GM18519 (cell line): ENCODE results near the gene ZNRF4.
"Not testable (repeated sequence)": the region's sequence is repeated elsewhere in the genome, so short reads cannot be mapped to it uniquely, and the experiment has no call there.

Experiments used
- ATAC-seq: cut with Tn5 transposase; IDR thresholded peaks from one replicate; pipeline ENCODE4 v1.9.1; 2021; ENCODE audit warnings: mild to moderate bottlenecking, moderate library complexity; ENCODE audit not compliant: unreplicated experiment, low FRiP score

The ZNRF4 gene

GRCh38 chr19:5455367-5456129, at the start of gene ZNRF4:
Gene ZNRF4 (plus strand): TSS chr19:5455417. CDS start chr19:5455492, 75 bp downstream.
- no peak for ATAC-seq

GRCh38 chr19:5406198-5406597, 49.0 kb upstream of the ZNRF4 start:
- not testable (repeated sequence) for ATAC-seq

GRCh38 chr19:5406816-5407215, 48.4 kb upstream of the ZNRF4 start:
- no peak for ATAC-seq

- no peak for ATAC-seq
Measured at GRCh38 chr19:5407356-5407755, 47.9 kb upstream of the ZNRF4 start.

- ATAC-seq: no peak
Measured at GRCh38 chr19:5417495-5418436, 37.5 kb upstream of the ZNRF4 start.

GRCh38 chr19:5418677-5419076, 36.5 kb upstream of the ZNRF4 start:
- no peak for ATAC-seq

- no peak for ATAC-seq
Measured at GRCh38 chr19:5420953-5421352, 34.3 kb upstream of the ZNRF4 start.

- no peak for ATAC-seq
Measured at GRCh38 chr19:5423567-5424125, 31.6 kb upstream of the ZNRF4 start.

GRCh38 chr19:5424192-5424973, 30.8 kb upstream of the ZNRF4 start:
- ATAC-seq: no peak

GRCh38 chr19:5425260-5425659, 30.0 kb upstream of the ZNRF4 start:
- ATAC-seq: no peak

- no peak for ATAC-seq
Measured at GRCh38 chr19:5430237-5430636, 25.0 kb upstream of the ZNRF4 start.

GRCh38 chr19:5432687-5433086, 22.5 kb upstream of the ZNRF4 start:
- ATAC-seq: no peak

GRCh38 chr19:5434351-5434917, 20.8 kb upstream of the ZNRF4 start:
- no peak for ATAC-seq

GRCh38 chr19:5434970-5435641, 20.1 kb upstream of the ZNRF4 start:
- ATAC-seq: no peak

- ATAC-seq: no peak
Measured at GRCh38 chr19:5435642-5436017, 19.6 kb upstream of the ZNRF4 start.

GRCh38 chr19:5436106-5436947, 18.9 kb upstream of the ZNRF4 start:
- no peak for ATAC-seq

GRCh38 chr19:5436948-5437306, 18.3 kb upstream of the ZNRF4 start:
- no peak for ATAC-seq

GRCh38 chr19:5438756-5439155, 16.5 kb upstream of the ZNRF4 start:
- ATAC-seq: not testable (repeated sequence)

- no peak for ATAC-seq
Measured at GRCh38 chr19:5439452-5439851, 15.8 kb upstream of the ZNRF4 start.
